ENCODE measurements around the gene ATP1B4.

DNA sequence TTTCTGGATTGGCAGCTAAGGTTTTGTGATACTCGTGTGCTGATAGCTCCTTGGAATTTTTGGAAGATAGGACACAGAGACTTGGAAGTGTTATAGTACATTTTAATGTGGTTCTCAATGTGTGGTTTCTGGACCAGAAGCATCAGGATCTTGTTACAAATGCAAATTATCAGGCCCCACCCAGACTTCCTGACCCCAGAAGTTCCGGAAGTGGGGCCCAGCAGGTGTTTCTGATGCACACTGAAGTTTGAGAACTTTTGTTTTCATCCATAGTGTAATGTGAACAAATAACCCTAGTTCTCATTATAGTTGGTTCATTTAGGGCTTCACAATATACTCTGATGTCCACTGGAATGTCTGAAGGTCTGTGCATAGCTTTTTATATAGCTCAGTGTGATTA is 57.6 kb downstream of the ATP1B4 start:
- TF ChIP-seq ARNT (IDR thresholded peaks at IDR 0.05) (no peak), ELF4 (IDR thresholded peaks at IDR 0.05) (no peak), SUZ12 (IDR thresholded peaks at IDR 0.05) (no peak), BHLHE40 (IDR thresholded peaks at IDR 0.05; ENCODE audit: borderline replicate concordance) (no peak), CTBP1 (IDR thresholded peaks at IDR 0.05; ENCODE audit: borderline replicate concordance) (no peak), FOXA1 (IDR thresholded peaks at IDR 0.05) (no peak), SP1 (IDR thresholded peaks at IDR 0.05) (no peak), TARDBP (IDR thresholded peaks at IDR 0.05) (no peak), HDGF (IDR thresholded peaks at IDR 0.05; ENCODE audit: borderline replicate concordance) (no peak), FOXM1 (IDR thresholded peaks at IDR 0.05; ENCODE audit: borderline replicate concordance) (no peak)

All from HEK293T (cell line).